ENCODE measurements around the gene CCKAR.

The CCKAR gene

GRCh38 chr4:26489101-26489985, 941 bp downstream of the CCKAR start:
- DNase-seq, result peak; percentile 25

- no peak for DNase-seq
Observed at GRCh38 chr4:26485684-26486083, 4.6 kb downstream of the CCKAR start.

DNA sequence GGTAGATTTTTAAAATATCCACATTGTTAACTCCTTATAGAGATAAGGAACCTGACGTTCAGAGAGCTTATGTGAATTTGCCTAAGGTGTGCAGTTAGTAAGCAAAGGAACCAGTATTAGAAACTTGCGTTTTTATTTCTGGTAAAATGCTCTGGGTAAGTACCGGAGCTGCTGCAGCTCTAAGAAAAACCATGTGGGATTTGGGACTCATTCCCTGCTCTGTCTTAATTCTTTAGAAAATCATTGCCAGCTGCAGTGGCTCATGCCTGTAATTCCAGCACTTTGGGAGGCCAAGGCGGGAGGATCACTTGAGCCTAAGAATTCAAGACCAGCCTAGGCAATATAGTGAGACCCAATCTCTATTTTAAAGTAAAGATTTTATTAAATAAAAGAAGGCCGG, 5.8 kb downstream of the CCKAR start:
- peak; percentile 37 for DNase-seq

DNA sequence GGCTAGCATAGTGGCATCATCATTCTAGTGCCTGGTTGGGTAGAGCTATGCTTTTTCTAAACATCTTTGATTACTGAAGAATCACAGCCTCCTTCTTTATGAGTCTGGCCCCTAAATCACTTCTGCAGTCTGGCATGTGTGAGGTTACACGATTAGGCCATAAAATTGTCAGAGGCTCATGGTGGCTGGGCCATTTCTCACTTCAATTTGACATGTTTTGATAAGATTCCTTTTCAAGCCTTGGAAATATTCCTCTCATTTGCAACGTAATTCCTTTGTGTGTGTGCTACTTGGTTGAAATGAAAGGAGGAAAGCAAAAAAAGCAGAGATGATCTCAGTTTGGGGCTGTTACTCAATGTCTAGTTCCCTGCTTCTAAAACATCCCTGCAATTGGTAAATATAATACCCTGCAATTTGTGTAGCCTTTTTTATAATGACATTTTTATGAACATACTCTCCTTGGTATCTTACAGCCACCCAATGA, 6.2 kb downstream of the CCKAR start:
- peak; percentile 64 for DNase-seq

- DNase-seq, result peak; percentile 29
Observed at GRCh38 chr4:26482508-26483462, 7.5 kb downstream of the CCKAR start.

DNA sequence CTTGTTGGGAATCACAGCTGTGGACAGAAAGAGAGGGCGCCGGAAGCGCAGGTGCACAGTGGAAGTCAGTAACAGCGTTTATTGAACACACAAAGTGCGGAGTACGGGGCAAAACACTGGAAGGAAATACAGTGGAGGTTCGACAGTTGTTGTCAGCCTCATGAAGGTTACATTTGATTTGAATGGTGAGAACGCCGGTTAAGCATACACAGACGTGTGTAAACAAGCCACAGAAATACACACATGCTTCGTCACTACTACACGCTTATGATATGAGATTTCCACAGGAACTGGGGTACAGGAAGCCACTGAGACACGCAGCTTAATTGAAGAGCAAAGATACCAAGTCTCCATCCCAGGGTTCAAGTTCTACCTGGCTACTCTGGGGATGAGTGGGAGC, 12.0 kb downstream of the CCKAR start:
- no peak for DNase-seq

DNA sequence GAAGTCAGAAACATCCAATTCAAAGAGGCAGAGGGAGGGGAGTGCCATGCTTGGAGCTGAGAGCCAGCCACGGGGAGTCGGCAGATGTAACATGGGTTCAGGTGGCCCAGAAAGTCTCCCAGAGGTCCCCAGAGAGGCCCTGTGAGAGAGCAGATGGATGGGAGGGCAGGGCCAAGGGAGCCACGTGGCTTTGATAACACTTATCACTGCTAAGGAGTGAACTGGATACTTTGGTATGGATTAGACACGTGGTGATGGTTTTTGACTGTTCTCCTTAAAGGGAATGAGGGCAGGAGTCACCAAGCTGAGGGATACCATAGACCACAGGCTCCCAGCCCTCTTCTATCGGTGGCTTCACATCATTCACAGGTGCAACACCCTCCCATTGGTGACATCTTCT, 13.7 kb downstream of the CCKAR start:
- no peak for DNase-seq

GRCh38 chr4:26475716-26476115, 14.6 kb downstream of the CCKAR start:
- DNase-seq, result no peak

DNA sequence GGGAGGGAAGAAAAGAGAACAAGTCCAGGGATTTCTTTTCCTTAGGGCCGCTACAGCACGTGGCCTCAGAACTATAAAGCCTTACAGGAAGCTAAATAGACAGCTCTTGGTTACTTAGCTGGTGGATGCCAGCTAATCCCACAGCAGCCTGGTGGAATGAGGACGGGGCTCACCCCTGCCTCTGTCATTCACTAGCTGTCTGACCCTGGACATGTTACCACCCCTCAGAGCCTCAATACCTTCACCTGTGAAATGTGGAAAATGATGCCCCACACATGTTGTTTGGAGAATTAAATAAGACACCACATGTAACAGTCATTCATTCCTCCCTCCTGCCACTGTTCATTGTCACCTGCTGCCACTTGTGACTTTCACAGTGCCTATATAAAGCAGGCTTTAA, 15.7 kb downstream of the CCKAR start:
- DNase-seq, result no peak

DNA sequence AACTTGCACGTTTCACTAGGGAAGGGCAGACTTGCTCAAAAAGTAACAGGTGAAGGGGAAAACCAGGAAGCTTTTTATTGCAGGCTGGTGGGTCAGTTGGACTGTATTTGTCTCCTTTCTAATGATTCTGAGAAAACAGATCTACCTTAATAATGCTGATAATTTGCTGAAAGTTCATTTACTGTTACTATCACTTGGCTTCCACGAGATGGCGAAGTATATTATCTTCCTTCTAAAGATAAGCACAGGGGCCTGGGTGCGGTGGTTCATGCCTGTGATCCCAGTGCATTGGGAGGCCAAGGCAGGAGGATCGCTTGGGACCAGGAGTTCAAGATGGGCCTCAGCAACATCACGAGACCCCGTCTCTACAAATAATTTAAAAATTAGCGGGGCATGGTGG, 16.4 kb downstream of the CCKAR start:
- DNase-seq, result no peak

GRCh38 chr4:26471890-26472289, 18.4 kb downstream of the CCKAR start:
- no peak for DNase-seq

DNA sequence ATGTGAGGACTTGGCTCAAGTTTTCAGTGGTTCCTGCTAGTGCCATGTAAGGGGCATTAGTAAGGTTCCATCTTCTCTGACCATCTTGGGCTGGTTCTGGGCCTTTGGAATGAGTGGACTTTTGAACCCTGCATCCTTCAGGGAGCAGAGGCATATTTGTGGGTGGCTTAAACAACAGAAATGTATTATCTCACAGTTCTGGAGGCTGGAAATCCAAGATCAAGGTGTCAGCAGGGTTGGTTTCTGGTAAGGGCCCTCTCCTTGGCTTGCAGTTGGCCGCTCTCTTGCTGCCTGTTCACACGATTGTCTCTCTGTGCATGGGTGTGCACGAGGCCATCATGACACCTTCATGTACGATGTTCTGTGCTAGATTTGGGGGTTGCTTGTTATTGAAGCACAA, 21.3 kb downstream of the CCKAR start:
- DNase-seq, result no peak

DNA sequence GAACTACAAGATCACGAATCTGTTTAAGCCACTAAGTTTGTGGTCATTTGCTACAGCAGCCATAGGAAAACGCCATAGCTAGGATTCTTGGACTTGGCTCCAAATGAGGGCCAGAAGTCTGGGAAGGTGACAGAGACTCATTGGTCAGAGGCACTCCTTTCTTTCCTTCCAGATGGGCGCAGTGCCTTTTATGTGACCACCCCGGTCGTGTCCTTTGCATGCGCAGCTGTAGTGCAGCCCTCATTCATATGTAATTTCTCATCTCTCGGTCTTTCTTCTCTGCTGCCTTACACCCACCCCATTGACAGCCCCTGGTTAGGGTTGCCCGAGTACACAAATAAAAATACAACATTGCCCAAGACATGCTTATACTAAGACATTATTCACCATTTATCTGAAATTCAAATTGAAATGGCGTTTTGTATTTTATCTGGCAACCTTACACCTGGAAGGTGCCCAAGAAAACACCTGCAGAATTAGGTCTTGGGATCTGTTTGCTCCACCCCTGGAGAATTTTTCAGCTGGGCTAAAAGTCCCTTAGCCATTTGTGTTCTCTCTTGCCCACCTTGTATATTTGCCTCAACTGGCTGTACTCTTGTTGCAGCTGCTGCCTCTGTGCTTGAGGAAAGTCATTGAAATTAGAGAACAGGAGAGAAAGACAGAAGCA, 21.9 kb downstream of the CCKAR start:
- DNase-seq, result no peak

DNA sequence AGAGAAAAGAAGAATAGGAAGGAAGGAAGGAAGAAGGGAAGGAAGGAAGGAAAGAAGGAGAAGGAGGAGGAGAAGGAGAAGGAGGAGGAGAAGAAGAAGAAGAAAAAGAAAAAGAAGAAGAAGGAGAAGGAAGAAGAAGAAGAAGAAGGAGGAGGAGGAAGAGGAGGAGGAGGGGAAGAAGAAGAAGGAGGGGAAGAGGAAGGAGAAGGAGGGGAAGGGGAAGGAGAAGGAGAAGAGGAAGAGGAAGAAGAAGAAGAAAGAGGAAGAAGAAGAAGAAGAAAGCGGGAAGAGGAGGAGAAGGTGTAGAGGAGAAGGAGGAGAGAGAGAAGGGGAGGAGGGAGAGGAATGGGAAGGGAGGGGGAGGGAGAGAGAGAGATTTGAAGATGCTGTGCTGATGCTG, 22.6 kb downstream of the CCKAR start:
- DNase-seq, result no peak

GRCh38 chr4:26466578-26467270, 23.6 kb downstream of the CCKAR start:
- DNase-seq, result no peak

DNA sequence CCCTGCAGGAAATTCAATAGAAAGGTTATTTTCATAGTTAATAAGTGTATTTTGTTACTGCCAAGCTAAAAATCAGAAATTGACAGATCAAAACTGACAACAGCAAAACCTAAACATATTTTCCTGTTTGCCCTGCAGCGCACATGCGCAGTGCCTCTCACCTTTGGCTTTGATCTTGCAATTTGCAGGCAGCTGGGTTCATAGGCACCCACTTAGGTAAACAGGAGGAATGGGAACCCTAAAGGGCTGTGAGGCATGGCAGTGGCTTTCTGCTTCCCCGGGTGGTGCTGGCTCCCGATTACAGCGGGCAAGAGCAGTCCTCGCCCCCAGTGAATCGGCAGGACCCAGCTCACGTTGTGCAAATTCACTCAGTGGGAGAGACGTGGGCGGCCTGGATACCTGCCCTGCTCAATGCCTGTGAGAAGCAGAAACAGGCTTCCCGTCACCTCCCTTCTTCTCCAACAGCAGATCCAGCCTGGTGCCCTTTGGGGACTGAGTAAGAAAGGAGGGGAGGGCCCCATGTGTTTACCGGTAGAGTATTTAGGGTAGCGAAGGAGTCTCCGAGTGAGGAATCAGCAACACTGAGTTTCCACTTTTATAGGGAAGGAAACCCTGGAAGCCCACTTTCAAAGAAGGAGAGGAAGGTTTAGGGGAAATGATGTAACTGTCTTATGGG, 25.7 kb downstream of the CCKAR start:
- no peak for DNase-seq

DNA sequence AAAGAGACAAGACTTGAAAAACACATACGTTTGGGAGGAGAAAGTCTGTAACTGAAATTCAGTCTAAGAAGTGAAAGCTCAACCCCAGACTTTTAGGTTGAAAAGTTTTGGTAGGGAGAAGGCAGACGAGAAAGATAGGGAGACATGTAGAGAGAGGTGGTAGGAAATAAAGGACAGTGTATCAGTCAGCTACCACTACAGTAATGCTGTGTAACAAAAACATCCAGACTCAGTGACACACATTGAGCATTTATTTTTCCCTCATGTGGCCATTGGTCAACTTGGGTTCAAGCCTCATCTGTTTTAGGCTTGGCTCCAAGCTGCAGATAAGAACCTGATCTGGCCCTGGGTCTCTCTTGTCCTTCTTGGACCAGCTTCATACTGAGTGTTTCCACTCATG, 26.9 kb downstream of the CCKAR start:
- no peak for DNase-seq

- peak; percentile 34 for DNase-seq
Observed at GRCh38 chr4:26462874-26463273, 27.4 kb downstream of the CCKAR start.

- DNase-seq, result peak; percentile 56
Observed at GRCh38 chr4:26459756-26460530, 30.3 kb downstream of the CCKAR start.

DNA sequence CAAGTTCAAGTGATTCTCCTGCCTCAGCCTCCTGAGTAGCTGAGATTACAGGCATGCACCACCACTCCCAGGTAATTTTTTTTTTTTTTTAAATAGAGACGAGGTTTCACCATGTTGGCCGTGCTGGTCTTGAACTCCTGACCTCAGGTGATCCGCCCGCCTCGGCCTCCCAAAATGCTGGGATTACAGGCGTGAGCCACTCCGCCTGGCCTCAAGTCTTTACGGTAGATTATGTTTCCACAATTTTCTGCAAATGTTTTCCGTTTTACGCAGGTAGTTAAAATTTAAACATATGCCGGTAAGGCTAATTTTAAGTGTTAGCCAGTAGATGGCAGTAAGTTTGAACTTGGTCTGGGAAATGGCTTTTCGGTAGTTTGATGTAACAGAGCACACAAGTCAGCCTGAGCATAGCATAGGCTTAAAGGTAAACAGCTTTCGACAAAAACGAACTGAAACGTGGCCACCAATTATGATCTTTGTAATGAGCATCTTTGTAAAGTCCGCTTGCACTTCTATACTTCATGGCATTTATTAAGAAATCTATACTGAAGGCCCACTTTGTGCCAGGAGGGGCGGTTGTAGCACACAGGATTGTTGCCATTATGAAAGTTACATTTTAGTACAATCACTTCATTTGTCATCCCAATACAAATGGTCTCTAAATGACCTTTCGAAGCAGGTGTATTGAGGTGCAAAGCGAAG, 31.1 kb downstream of the CCKAR start:
- peak; percentile 71 for DNase-seq

All from fibroblast of upper back skin (primary cell).